HCT116 (cell line): ENCODE data around the gene BRICD5. TPM values are rescaled to one million over a fixed set of nuclear protein-coding genes. Genes with fewer than 3 reads are reported as not detected.

Experiments used
- ATAC-seq: fragments of 200-7000 bp; cut with Tn5 transposase; 2 replicates; pipeline ENCODE4 v1.9.1; 2020; ENCODE audit warnings: mild to moderate bottlenecking, moderate library complexity
- BruUV-seq: library from RNA; stranded (reverse); fragments of 400-500 nt; replicated peaks from 2 replicates; lab custom pipeline; 2021; lab: Mats Ljungman, UMichigan
- CTCF ChIA-PET: fragments of 300-600 bp; sonication (Branson Sonifier 250); formaldehyde crosslinking; loops from one replicate; lab custom pipeline; 2021; ENCODE audit warnings: antibody characterized with exemption; lab: Charles Lee
- POLR2A ChIA-PET: fragments of 300-600, 350-600 bp; sonication (Branson Sonifier 250); formaldehyde crosslinking; loops from one replicate; lab custom pipeline; 2021; ENCODE audit warnings: antibody characterized with exemption; lab: Charles Lee
- RAD21 ChIA-PET, 2 experiments: fragments of 300-600 bp; sonication (Branson Sonifier 250); formaldehyde crosslinking; loops; one replicate each; lab custom pipeline; 2023; ENCODE audit warnings: low total read pairs in 2 of 2; ENCODE audit not compliant: uncharacterized antibody in 2 of 2, unreplicated experiment in 2 of 2, low non-redundant PET in 1 of 2; lab: Charles Lee
- DNase-seq: peaks from one replicate; pipeline ENCODE4 v3.0.0-alpha.2; 2010; ENCODE audit warnings: low read depth, low spot score
- H2AFZ ChIP-seq: fragments of 200-600 bp; shearing (Covaris generic), sonication (generic); 2 replicates; pipeline ENCODE4 v1.6.1; 2017; ENCODE audit warnings: low read depth, mixed run types, mixed read lengths, antibody characterized with exemption, low read length; ENCODE audit not compliant: poor library complexity, severe bottlenecking
- H3K27ac ChIP-seq: 2 replicates; pipeline ENCODE4 v1.5.1; 2012; ENCODE audit warnings: low read depth, low read length
- H3K27me3 ChIP-seq: fragments of 200-600 bp; sonication (generic); 2 replicates; pipeline ENCODE4 v1.6.1; 2016; ENCODE audit warnings: mixed run types, low read length, mixed read lengths; ENCODE audit not compliant: insufficient read depth
- H3K36me3 ChIP-seq, 2 experiments: fragments of 200-500 bp in 1 of 2; fragments of 200-600 bp in 1 of 2; sonication (Bioruptor generic) in 1 of 2; sonication (generic) in 1 of 2; 2 replicates each; pipeline versions ENCODE4 v1.5.1 to v1.6.1; 2014 to 2016; ENCODE audit warnings: low read length in 2 of 2, inconsistent platforms in 1 of 2, mixed read lengths in 1 of 2, mixed run types in 1 of 2; ENCODE audit not compliant: insufficient read depth in 2 of 2, control insufficient read depth in 1 of 2
- H3K4me1 ChIP-seq, 2 experiments: fragments of 200-600 bp in 1 of 2; sonication (generic) in 1 of 2; 2 replicates each; pipeline versions ENCODE4 v1.5.1 to v1.6.1; 2012 to 2017; ENCODE audit warnings: low read length in 2 of 2, inconsistent platforms in 1 of 2, mild to moderate bottlenecking in 1 of 2, mixed read lengths in 1 of 2, mixed run types in 1 of 2, moderate library complexity in 1 of 2; ENCODE audit not compliant: insufficient read depth in 2 of 2, control insufficient read depth in 1 of 2
- H3K4me2 ChIP-seq: fragments of 200-600 bp; sonication (generic); 2 replicates; pipeline ENCODE4 v1.6.1; 2017; ENCODE audit warnings: mixed run types, low read length, mixed read lengths
- H3K4me3 ChIP-seq, 2 experiments: fragments of 200-600 bp in 1 of 2; sonication (generic) in 1 of 2; replicated peaks in 1 of 2; 2 replicates each; pipeline ENCODE4 v1.5.1; 2011 to 2016; ENCODE audit warnings: low read length in 2 of 2, control low read depth in 1 of 2, low read depth in 1 of 2, mild to moderate bottlenecking in 1 of 2, mixed read lengths in 1 of 2, mixed run types in 1 of 2
- H3K79me2 ChIP-seq: fragments of 200-600 bp; sonication (generic); 2 replicates; pipeline ENCODE4 v1.6.1; 2017; ENCODE audit warnings: mild to moderate bottlenecking, mixed run types, low read length, moderate library complexity, mixed read lengths; ENCODE audit not compliant: insufficient read depth
- H3K9ac ChIP-seq: fragments of 200-600 bp; sonication (generic); 2 replicates; pipeline ENCODE4 v1.6.1; 2016; ENCODE audit warnings: low read length, mixed read lengths
- H3K9me2 ChIP-seq: fragments of 200-600 bp; sonication (generic), shearing (Covaris generic); 2 replicates; pipeline ENCODE4 v1.6.1; 2017; ENCODE audit warnings: mixed run types, mild to moderate bottlenecking, moderate library complexity; ENCODE audit not compliant: insufficient read depth
- H3K9me3 ChIP-seq, 2 experiments: fragments of 200-500 bp in 1 of 2; fragments of 200-600 bp in 1 of 2; sonication (Bioruptor generic) in 1 of 2; sonication (generic) in 1 of 2; 2 replicates each; pipeline ENCODE4 v1.6.1; 2014 to 2017; ENCODE audit warnings: low read length in 2 of 2, mixed read lengths in 2 of 2, inconsistent platforms in 1 of 2, low read depth in 1 of 2, mild to moderate bottlenecking in 1 of 2, mixed run types in 1 of 2, moderate library complexity in 1 of 2; ENCODE audit not compliant: control insufficient read depth in 1 of 2, insufficient read depth in 1 of 2
- H4K20me1 ChIP-seq: fragments of 200-600 bp; sonication (generic), shearing (Covaris generic); 2 replicates; pipeline ENCODE4 v1.6.1; 2017; ENCODE audit warnings: mixed run types, mild to moderate bottlenecking, moderate library complexity; ENCODE audit not compliant: insufficient read depth
- CEBPB ChIP-seq: IDR thresholded peaks from 2 replicates; pipeline ENCODE4 v1.6.1; 2012; ENCODE audit warnings: low read depth
- EZH2phosphoT487 ChIP-seq: fragments of 200-600 bp; IDR thresholded peaks from 2 replicates; pipeline ENCODE4 v1.6.1; 2018; ENCODE audit warnings: antibody characterized with exemption, borderline replicate concordance
- POLR2A ChIP-seq: IDR thresholded peaks from 2 replicates; pipeline ENCODE4 v1.7.0; 2011; ENCODE audit warnings: borderline replicate concordance; ENCODE audit not compliant: insufficient read depth, insufficient read length; ENCODE audit errors: extremely low read depth
- SP1 ChIP-seq: IDR thresholded peaks from 2 replicates; pipeline ENCODE4 v1.6.1; 2012; ENCODE audit warnings: low read depth
- intact Hi-C: fragments of 100-400 bp; cut with micrococcal nuclease; formaldehyde crosslinking; loops from 2 replicates; pipeline ENCODE4 v1.10.0; 2022
- total RNA-seq: library from RNA; stranded (reverse); gene quantifications from one replicate; pipeline ENCODE4 v1.2.1, GENCODE V29; 2021; ENCODE audit not compliant: unreplicated experiment
- TF ChIP-seq, protein P1 (sequence below), 3 experiments: fragments of 200-600 bp in 1 of 3; sonication (generic) in 1 of 3; IDR thresholded peaks in 2 of 3; conservative IDR thresholded peaks in 1 of 3; 2 replicates each; pipeline ENCODE4 v1.5.1; 2012 to 2017; ENCODE audit warnings: low read depth in 2 of 3, low read length in 2 of 3, antibody characterized with exemption in 1 of 3, borderline replicate concordance in 1 of 3, control low read depth in 1 of 3, mild to moderate bottlenecking in 1 of 3, mixed read lengths in 1 of 3, mixed run types in 1 of 3, moderate library complexity in 1 of 3; ENCODE audit not compliant: insufficient read depth in 1 of 3
- TF ChIP-seq, protein P2 (sequence below): IDR thresholded peaks from 2 replicates; pipeline ENCODE4 v1.6.1; 2012; ENCODE audit warnings: low read depth
- TF ChIP-seq, protein P3 (sequence below): IDR thresholded peaks from 2 replicates; pipeline ENCODE4 v1.6.1; 2012

Gene BRICD5
- total RNA-seq, 1 experiment from 2014 or later: 9.8 TPM

DNA sequence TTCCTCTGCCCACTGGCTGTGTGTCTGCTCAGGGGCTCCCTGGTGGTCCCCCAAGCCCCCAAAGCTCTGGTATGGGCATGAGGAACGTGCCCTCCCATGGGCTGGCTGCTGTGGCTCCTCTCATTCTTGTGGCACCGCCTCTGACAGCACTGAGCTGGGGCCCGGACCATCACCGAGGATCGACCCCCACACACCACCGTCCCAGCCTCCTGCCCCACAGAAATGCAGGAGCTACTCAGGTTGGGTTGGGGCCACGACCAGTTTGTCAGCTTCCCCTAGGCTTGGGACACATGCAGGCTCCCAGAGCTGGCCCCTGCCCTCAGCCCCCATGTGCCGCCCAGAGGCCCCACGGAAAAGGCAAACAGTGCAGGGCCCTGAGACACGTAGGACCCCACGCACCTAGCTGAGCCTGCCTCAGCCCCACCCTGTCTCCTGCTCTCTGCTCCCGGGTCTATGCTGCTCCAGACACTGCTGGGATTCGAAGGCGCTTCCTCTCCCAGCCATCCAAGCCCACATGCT is 11.0 kb downstream of the BRICD5 start:
- ATAC-seq (no peak), DNase-seq (no peak)
- TF ChIP-seq, protein P1, sequence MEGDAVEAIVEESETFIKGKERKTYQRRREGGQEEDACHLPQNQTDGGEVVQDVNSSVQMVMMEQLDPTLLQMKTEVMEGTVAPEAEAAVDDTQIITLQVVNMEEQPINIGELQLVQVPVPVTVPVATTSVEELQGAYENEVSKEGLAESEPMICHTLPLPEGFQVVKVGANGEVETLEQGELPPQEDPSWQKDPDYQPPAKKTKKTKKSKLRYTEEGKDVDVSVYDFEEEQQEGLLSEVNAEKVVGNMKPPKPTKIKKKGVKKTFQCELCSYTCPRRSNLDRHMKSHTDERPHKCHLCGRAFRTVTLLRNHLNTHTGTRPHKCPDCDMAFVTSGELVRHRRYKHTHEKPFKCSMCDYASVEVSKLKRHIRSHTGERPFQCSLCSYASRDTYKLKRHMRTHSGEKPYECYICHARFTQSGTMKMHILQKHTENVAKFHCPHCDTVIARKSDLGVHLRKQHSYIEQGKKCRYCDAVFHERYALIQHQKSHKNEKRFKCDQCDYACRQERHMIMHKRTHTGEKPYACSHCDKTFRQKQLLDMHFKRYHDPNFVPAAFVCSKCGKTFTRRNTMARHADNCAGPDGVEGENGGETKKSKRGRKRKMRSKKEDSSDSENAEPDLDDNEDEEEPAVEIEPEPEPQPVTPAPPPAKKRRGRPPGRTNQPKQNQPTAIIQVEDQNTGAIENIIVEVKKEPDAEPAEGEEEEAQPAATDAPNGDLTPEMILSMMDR (IDR thresholded peaks at IDR 0.05 in 2 of 3, conservative IDR thresholded peaks at IDR 0.05 in 1 of 3; ENCODE audit: borderline replicate concordance in 1 of 3, insufficient read depth in 1 of 3, low read depth in 2 of 3, low read length in 2 of 3): no peak
- TF ChIP-seq, protein P2, sequence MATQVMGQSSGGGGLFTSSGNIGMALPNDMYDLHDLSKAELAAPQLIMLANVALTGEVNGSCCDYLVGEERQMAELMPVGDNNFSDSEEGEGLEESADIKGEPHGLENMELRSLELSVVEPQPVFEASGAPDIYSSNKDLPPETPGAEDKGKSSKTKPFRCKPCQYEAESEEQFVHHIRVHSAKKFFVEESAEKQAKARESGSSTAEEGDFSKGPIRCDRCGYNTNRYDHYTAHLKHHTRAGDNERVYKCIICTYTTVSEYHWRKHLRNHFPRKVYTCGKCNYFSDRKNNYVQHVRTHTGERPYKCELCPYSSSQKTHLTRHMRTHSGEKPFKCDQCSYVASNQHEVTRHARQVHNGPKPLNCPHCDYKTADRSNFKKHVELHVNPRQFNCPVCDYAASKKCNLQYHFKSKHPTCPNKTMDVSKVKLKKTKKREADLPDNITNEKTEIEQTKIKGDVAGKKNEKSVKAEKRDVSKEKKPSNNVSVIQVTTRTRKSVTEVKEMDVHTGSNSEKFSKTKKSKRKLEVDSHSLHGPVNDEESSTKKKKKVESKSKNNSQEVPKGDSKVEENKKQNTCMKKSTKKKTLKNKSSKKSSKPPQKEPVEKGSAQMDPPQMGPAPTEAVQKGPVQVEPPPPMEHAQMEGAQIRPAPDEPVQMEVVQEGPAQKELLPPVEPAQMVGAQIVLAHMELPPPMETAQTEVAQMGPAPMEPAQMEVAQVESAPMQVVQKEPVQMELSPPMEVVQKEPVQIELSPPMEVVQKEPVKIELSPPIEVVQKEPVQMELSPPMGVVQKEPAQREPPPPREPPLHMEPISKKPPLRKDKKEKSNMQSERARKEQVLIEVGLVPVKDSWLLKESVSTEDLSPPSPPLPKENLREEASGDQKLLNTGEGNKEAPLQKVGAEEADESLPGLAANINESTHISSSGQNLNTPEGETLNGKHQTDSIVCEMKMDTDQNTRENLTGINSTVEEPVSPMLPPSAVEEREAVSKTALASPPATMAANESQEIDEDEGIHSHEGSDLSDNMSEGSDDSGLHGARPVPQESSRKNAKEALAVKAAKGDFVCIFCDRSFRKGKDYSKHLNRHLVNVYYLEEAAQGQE: no peak
- TF ChIP-seq POLR2A (no peak), EZH2phosphoT487 (no peak), SP1 (no peak), CEBPB (no peak)
- TF ChIP-seq, protein P3, sequence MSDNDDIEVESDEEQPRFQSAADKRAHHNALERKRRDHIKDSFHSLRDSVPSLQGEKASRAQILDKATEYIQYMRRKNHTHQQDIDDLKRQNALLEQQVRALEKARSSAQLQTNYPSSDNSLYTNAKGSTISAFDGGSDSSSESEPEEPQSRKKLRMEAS: no peak
- ChIA-PET RAD21 (no interaction called here), CTCF (no interaction called here), POLR2A (no interaction called here)
- Histone ChIP-seq H3K9me2 (no peaks in the 10 kb centered on the region), H4K20me1 (no peaks in the 10 kb centered on the region), H3K27me3 (no peaks in the 10 kb centered on the region), H3K4me3 (no peak overlapping the region), H3K36me3 (no peaks in the 10 kb centered on the region), H3K79me2 (no peaks in the 10 kb centered on the region), H3K9me3 (no peaks in the 10 kb centered on the region), H3K4me1 (peaks cover 8 to 17% of the 10 kb centered on the region in 2 experiments), H3K9ac (no peak overlapping the region), H2AFZ (no peak overlapping the region), H3K4me2 (no peak overlapping the region), H3K27ac (no peak overlapping the region)
- no TSS peak for BruUV-seq
- intact Hi-C loops: loop anchor here (10.0 kb wide), 1 partner anchor 305 kb away; no protein-coding TSS in a partner anchor
